ENCODE measurements around the gene INSIG1.

The INSIG1 gene

GRCh38 chr7:155324012-155324917 is 26.6 kb downstream of the INSIG1 start:
- no peak for FAIRE-seq
- DNase-seq (ENCODE audit: insufficient read length, low spot score): no peak

DNA sequence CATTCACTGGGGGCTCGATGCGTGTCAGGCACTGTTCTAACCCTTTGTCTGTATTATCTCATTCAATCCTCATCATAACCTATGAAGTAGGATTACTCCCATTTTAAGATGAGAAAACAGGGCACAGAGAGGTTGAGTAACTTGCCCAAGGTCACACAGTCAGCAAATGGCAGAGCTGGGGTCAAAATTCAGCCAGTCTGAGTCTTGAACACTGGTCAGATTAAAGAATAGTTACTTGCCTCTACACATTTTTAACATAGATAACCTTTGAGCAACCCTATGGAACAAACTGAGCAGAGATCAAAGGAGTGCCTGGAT is 27.2 kb downstream of the INSIG1 start:
- DNase-seq (ENCODE audit: insufficient read length, low spot score): no peak
- no peak for FAIRE-seq

DNA sequence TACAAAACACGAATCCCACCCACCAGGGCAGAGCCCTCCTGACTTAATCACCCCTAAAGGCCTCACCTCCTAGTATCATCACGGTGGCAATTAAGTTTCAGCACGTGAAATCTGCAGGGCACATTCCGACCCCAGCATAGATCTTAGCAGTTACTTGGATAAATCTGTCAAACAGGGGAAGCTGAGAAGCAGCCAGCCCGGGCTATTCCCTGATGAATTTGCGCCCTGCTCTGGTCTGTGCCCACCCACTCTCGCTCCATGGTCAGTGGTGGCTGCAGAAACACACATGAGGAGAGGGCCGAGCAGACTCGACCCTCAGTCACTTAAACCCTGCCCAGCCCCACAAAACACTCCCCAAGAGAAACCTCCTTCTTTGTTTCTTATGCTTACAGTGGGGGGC is 28.7 kb downstream of the INSIG1 start:
- no peak for FAIRE-seq
- no peak for DNase-seq (ENCODE audit: insufficient read length, low spot score)

- FAIRE-seq: no peak
Observed at GRCh38 chr7:155327590-155328320, 30.1 kb downstream of the INSIG1 start.

GRCh38 chr7:155329225-155329624 is 31.5 kb downstream of the INSIG1 start:
- no peak for FAIRE-seq
- no peak for DNase-seq (ENCODE audit: insufficient read length, low spot score)

More at GRCh38 chr7:155327590-155328320, 30.1 kb downstream of the INSIG1 start:
- DNase-seq (ENCODE audit: insufficient read length, low spot score): no peak

- no peak for FAIRE-seq
- DNase-seq (ENCODE audit: insufficient read length, low spot score): no peak
Observed at GRCh38 chr7:155331396-155331795, 33.7 kb downstream of the INSIG1 start.

DNA sequence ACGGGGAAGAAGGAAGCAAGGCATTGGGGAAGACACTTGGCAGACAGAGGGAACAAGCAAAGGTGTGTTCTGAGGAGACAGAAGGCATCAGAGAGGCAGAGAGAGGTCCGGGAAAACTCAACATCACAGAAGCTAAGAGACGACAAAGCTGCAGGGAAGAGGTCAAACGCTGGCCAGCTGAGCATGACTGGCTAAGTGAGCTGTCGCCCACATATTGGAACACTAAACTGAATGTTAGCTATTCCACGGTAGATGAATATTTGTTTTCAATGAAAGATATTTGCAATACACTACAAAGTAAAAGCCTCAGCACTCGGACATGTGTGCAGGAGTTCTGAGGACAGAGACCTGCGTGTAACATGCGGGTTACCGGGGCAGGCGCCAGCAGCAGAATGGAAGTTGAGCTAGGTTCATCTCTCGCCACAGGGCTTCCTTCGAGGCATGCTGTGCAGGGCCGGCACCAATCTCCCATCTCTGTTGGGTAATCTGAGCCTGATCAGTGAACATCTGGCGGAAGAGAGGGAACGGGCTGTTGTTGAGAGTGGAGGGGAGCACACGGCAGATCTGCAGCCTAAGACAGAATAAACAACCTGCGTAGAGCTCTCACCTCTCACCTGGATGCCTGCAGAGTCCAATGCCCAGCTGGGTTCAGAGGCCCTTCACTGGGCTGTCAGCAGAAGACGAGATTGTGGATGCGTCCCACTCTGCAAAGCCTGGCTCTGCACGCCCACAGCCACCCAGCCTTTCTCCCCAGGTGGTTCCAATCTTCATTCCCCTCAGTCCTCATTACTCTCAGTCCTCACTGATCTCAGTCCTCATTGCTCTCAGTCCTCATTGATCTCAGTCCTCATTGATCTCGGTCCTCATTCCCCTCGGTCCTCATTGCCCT is 35.9 kb downstream of the INSIG1 start:
- FAIRE-seq (no peak), DNase-seq (ENCODE audit: insufficient read length, low spot score) (no peak)

DNA sequence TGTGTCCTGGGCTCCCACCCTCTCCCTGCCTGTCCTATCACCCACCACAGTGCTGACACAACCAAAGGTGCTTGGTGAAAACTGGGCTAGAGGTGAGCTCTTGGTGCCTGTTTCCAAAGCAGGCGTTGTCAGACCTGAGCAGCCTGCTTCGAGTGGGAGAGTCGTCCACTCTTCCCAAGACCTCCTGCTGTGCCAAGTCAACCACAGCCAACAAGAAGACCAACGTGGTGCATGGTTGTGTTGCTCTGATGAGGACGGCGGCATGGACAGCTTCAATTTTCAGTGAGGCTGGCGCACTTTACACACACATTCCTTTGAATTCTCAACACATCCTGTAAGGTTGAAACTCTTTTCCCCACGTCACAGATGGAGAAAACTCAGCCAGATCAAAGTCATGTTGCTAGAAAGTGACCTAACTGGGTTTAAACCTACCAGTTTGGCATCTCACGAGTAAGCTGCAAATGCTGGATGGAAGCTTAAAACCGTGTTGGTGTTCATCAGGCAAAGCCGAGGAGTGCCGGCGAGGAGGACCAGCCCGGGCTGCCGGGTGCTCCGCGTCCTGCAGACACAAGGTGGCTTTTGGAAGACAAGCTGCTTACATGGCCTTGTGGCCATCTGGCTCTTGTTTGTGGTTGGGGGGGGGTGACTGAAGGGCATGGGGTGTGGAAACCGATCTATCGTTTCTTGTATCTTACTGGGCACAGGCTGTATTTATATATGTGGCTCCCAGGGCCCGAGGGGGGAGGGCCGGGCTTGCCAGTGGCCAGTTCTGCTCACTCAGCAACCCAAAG is 39.3 kb downstream of the INSIG1 start:
- FAIRE-seq: no peak

DNA sequence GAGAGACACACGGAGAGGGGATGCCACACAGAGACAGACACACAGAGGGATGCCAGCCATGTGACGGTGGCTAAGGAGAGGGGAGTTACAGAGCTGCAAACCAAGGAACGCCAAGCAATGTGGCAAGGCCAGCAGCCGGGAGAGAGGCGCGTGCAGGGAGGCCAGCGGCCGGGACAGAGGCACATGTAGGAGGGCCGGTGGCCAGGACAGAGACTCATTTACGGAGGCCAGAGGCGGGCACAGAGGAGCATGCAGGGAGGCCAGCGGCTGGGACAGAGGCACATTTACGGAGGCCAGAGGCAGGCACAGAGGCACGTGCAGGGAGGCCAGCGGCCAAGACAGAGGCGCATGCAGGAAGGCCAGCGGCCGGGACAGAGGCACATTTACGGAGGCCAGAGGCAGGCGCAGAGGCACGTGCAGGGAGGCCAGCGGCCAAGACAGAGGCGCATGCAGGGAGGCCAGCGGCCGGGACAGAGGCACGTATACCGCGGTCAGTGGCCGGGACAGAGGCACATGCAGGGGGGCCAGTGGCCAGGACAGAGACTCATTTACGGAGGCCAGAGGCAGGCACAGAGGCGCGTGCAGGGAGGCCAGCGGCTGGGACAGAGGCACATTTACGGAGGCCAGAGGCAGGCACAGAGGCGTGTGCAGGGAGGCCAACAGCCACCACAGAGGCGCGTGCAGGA is 40.4 kb downstream of the INSIG1 start:
- no peak for DNase-seq (ENCODE audit: insufficient read length, low spot score)
- no peak for FAIRE-seq

More for the DNA sequence above, 39.3 kb downstream of the INSIG1 start:
- DNase-seq (ENCODE audit: insufficient read length, low spot score): no peak

DNA sequence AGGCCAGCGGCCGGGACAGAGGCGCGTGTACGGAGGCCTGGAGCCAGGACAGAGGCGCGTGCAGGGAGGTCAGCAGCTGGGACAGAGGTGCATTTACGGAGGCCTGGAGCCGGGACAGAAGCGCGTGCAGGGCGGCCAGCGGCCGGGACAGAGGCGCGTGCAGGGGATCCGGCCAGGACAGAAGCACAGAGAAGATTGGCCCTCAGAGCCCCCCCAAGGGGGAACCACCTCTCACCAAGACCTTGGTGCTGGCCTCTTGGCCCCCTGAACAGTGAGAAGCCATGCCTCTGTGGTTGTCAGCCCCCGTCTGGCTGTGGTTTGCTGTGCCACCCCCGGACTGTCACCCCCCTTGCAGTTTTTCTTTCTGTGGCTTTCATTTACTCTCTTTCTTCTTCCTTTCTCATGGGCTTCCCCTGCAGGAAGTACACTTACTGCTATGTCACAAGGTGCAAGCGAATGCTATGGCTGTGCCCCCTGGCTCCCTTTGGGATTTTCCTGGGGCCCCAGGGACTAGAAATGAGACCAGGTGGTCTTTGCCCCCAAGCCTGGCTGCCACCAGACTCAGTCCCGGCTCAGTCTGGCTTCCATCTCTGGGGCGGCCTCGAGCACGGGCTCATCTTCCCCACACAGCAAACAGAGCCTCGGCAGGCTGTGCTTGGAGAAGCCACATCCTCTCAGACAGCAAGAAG is 41.1 kb downstream of the INSIG1 start:
- DNase-seq (ENCODE audit: insufficient read length, low spot score) (no peak), FAIRE-seq (no peak)

GRCh38 chr7:155339474-155339873 is 41.8 kb downstream of the INSIG1 start:
- FAIRE-seq (no peak), DNase-seq (ENCODE audit: insufficient read length, low spot score) (no peak)

DNA sequence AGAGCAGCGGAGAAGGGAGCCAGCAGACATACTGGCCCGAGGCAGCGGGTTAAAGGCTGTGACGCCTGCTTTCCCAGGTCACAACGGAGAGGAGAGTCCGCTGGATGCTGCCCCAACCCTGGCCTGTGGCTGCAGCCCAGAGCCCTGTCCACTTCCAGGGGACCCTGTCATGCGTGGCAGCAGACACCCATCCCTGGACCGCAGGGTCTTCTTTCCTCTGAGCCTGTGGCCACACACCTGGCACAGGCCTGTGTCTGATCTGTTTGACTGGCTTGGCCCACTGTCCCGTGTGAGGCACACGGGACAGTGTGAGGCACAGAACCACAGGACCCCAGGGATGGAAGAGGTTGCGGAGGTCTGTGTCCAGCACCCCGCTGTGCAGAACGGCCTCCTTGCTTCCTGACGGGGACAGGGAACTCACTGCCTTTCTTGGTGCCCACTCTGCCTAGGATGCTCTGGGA is 42.4 kb downstream of the INSIG1 start:
- no peak for FAIRE-seq

GRCh38 chr7:155340721-155341120 is 43.0 kb downstream of the INSIG1 start:
- DNase-seq (ENCODE audit: insufficient read length, low spot score) (no peak), FAIRE-seq (no peak)

More for the DNA sequence above, 42.4 kb downstream of the INSIG1 start:
- no peak for DNase-seq (ENCODE audit: insufficient read length, low spot score)

GRCh38 chr7:155341463-155341983 is 43.8 kb downstream of the INSIG1 start:
- DNase-seq (ENCODE audit: insufficient read length, low spot score) (no peak), FAIRE-seq (no peak)

DNA sequence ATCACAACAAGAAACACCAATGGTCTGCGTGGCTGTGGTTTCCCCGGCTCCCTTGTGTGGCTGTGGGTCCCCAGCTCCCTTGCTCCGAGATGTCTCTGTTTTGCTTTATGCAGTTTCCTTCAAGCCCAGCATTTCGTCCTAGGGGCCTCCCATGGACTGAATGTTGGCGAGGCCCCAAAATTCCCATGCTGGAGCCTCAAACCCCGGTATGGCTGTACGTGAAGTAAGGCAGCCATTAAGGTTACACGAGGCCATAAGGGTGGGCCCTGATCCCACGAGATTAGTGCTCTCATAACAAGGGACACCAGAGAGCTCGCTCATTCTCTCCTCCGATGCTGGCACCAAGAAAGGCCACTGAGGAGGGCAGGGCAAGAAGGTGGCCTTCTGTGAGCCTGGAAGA is 44.6 kb downstream of the INSIG1 start:
- DNase-seq (ENCODE audit: insufficient read length, low spot score): no peak
- FAIRE-seq: no peak

- no peak for FAIRE-seq
- no peak for DNase-seq (ENCODE audit: insufficient read length, low spot score)
Observed at GRCh38 chr7:155343150-155343549, 45.5 kb downstream of the INSIG1 start.

DNA sequence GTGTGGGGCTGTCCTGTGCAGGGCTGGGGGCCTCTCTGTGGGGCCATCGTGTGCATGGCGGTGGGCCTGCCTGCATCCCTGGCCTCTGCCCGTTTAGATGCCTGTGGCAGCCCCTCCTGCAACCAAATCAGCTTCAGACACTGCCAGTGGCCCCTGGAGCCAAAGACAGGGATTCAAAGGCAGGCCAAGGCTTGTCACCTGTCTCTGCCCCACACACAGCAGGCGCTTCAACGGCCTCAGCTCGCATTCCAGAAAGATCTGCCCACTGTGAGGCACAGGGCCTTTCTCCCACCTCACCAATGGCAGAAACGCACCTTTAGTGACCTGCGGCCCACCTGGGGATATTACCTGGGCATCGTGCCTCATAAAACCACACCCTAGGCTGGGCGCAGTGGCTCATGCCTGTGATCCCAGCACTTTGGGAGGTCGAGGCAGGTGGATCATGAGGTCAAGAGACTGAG is 46.0 kb downstream of the INSIG1 start:
- DNase-seq (ENCODE audit: insufficient read length, low spot score) (no peak), FAIRE-seq (no peak)

DNA sequence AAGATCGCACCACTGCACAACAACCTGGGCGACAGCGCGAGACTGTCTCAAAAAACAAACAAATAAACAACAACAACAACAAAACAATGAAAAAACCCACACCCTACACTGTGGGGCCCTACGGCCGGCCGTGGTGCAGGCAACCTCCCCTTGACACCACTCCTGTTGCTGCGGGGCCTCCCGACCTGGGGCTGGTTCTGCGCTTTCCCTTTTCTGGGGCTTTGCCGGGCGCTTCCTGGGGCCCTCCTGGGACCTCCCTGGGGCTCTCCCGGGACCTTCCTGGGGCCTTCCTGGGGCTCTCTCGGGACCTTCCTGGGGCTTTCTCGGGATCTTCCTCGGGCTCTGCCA is 46.6 kb downstream of the INSIG1 start:
- DNase-seq (ENCODE audit: insufficient read length, low spot score) (no peak), FAIRE-seq (peak; percentile 75)

Data from GM19239 (cell line).